ENCODE results near the gene EPHA10.
"Not testable (repeated sequence)": the region's sequence is repeated elsewhere in the genome, so short reads cannot be mapped to it uniquely, and the experiment has no call there.

Gene EPHA10

DNA sequence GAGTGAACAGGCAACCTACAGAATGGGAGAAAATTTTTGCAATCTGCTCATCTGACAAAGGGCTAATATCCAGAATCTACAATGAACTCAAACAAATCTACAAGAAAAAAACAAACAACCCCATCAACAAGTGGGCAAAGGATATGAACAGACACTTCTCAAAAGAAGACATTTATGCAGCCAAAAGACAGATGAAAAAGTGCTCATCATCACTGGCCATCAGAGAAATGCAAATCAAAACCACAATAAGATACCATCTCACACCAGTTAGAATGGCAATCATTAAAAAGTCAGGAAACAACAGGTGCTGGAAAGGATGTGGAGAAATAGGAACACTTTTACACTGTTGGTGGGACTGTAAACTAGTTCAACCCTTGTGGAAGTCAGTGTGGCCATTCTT lies 6.5 kb upstream of the EPHA10 start:
- not testable (repeated sequence) for DNase-seq (ENCODE audit: low spot score)

- no peak for DNase-seq (ENCODE audit: low spot score)
Measured at GRCh38 chr1:37767488-37767887, 2.6 kb upstream of the EPHA10 start.

GRCh38 chr1:37765916-37766664 lies 1.2 kb upstream of the EPHA10 start:
- no peak for DNase-seq (ENCODE audit: low spot score)

DNA sequence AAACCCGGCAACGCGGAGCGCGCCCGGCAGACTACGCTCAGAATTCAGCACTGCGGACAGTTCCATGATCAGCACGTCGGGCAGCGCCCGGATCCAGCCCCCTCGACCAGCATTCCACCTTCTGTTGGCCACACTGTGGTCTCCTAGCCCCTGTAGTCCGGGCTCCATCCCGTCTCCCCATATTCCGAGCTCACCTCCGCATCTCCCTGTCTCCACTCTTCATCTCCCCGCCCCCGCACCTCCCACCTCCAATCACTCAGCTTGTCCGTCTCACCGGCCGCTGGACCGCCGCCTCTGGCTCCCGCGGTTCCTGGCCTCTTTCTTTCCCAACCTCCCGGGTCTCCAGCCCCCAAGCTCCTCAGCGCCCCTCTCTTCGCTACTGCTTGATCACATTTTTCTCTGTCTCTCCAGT lies 500 bp downstream of the EPHA10 start:
- DNase-seq (ENCODE audit: low spot score): peak; percentile 82

DNA sequence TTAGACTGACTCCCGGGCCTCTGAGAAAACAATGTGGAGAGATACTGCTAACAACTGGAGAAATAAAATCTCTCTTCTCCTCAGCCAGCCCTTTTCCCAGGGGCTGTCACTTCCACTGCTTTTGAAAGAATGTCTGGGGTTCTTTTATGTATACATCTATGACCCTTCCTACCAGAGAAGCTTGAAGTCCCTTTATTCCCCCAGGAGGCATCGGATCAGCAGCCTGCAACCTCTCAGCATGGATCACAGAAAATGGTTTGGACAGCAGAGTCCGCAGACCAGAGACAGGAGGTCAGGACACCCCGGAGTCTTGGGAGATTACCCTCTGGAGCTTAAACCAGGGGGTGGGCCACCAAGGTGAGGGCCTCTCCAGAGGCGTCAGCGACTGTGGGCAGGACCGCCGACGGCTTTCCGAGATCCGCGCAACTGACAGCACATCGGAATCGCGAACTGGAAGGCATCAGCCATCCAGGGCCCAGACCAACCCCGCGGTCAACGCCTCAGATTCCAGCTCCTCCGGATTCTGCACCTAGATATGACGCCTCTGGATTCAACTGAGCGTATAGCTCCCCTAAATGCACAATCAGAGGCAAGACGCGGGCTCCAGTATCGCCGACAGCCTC lies 1.0 kb downstream of the EPHA10 start:
- no peak for DNase-seq (ENCODE audit: low spot score)

GRCh38 chr1:37762516-37762915 lies 2.4 kb downstream of the EPHA10 start:
- no peak for DNase-seq (ENCODE audit: low spot score)

DNA sequence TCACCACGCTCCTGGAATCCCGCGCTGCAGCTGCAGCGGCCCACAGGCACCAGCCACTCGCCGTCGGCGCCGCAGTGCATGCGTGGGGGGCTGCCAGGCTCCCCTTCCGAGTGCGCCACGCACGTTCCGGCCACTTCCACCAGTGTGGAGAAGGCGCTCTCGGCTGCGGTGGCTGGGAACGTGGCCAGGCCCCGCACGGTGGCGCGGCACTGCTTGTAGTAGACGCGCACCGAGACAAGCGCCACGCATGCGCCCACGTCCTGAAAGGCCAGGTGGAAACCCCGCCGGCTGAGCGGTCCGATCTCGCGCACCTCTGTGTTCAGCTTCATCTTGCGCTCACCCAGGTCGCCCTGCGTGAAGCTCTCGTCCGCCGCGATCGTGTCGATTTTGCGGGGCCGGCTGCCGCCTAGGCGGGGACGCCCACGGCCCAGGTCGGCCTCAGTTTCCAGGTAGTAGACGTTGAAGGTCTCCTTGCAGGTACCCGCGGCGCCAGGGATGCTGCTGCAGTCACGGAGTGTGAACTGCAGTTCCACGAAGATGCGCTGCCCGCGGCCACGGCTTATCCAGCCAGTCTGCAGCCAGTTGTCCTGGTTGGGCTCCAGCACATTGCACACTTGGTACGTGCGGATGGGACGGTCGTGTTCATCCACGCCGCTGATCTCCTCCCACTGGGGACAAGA lies 3.4 kb downstream of the EPHA10 start:
- DNase-seq (ENCODE audit: low spot score): no peak

- DNase-seq (ENCODE audit: low spot score): no peak
Measured at GRCh38 chr1:37759451-37759850, 5.5 kb downstream of the EPHA10 start.

DNA sequence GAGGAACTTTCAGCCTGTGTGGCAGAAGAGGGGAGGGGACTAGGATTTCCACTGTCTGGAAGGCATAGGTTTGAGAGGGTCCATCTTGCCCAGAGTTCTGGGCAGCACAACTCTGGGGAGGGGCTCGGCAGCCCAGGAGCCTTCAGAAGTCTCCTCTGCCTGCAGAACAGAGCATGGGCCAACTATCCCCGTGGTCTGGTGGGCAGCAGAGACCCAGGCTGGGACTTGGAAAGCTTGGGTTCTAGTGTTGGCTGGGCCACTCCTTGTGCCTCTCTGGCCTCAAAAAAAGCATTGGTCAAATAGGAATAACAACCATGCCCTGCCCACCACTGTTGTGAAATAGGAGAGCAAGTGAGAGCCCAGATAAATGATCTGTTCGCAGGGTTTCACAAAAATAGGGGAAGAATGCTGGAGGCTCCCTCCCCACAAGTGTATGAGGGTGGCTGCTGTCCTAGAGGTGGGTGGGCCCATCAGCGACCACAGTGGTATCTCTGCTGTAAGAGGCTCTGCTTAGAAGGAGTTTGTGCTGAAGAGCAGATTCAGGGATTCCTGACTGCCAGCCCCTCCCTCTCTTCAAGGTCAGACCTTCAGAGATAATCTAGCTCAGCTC lies 8.9 kb downstream of the EPHA10 start:
- no peak for DNase-seq (ENCODE audit: low spot score)

DNA sequence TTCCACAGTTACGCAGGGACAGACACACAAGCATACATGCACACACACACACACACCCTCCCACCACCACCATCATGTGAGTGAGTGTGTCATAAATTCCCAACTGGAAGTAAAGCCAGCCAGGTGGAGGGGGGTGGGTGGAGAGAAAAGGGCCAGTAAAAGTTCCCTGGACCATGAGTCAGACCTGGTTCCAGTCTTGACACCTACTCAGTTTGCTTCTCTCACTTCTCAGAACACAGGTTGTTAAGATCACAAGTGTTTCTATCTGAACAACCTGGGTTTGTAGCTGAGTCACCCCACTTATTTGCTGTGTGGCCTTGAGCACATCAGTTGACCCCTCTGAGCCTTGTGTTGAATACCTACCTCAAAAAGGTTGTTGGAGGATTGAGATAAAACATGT lies 9.6 kb downstream of the EPHA10 start:
- no peak for DNase-seq (ENCODE audit: low spot score)

- DNase-seq (ENCODE audit: low spot score): no peak
Measured at GRCh38 chr1:37753473-37754321, 11.2 kb downstream of the EPHA10 start.

DNA sequence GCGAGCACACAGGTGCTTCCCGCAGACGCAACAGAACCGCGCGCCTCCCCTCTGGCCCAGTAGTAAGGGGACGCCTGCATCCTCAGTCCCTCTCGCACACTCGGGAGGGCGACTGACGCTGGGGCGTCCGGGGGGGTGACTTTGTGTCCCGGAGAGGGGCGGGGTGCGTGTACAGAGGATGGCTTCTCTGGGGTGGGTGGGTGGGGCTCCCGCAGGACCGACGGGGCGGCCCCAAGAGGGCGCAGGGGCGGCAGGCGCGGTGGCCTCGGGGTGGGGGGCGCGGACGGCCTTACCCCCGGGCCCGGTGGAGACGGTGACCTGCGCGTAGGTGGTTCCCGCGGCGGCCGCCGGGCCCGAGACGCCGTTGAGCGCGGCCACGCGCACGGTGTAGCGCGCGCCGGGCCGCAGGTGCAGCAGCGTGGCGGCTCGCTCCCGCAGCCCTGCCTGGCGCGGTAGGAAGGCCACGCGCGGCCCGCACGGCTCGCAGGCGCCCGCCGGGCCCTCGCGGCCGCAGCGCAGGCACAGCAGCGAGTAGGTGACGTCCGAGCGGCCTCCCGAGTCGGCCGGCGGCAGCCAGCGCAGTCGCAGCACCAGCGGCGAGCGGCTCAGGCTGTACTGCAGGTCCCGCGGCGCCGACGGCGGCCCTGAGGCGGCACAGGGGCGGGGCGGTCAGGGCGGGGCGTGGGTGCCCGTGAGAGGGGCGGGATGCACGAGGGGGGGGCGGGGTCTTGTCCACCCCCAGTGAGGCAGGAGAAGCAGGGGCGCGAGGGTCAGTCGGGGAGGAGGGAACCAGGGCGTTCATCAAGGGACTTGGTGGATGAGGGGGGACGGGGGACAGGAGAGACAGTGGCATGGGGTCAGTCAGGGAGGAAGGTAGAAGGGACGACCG lies 12.1 kb downstream of the EPHA10 start:
- DNase-seq (ENCODE audit: low spot score): peak; percentile 70

- DNase-seq (ENCODE audit: low spot score): no peak
Measured at GRCh38 chr1:37752213-37752582, 12.7 kb downstream of the EPHA10 start.

GRCh38 chr1:37748565-37748964 lies 16.4 kb downstream of the EPHA10 start:
- no peak for DNase-seq (ENCODE audit: low spot score)

DNA sequence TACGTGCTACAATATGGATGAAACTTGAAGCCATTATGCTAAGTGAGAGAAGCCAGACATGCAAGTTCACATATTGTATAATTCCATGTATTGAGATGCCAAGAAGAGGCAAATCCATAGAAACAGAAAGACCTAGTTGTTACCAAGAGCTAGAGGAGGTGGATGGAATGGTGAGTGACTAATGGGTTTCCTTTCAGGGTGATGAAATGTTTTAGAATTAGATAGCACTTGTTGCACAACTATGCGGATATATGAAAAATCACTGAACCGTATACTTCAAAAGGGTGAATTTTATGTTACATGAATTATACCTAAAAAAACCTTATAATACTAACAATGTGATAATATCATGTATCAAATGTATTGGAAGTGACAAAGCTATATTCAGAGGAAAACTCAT lies 18.1 kb downstream of the EPHA10 start:
- DNase-seq (ENCODE audit: low spot score): no peak

GRCh38 chr1:37741662-37742061 lies 23.3 kb downstream of the EPHA10 start:
- DNase-seq (ENCODE audit: low spot score): no peak

- DNase-seq (ENCODE audit: low spot score): no peak
Measured at GRCh38 chr1:37741130-37741529, 23.8 kb downstream of the EPHA10 start.

- no peak for DNase-seq (ENCODE audit: low spot score)
Measured at GRCh38 chr1:37739222-37739621, 25.7 kb downstream of the EPHA10 start.

DNA sequence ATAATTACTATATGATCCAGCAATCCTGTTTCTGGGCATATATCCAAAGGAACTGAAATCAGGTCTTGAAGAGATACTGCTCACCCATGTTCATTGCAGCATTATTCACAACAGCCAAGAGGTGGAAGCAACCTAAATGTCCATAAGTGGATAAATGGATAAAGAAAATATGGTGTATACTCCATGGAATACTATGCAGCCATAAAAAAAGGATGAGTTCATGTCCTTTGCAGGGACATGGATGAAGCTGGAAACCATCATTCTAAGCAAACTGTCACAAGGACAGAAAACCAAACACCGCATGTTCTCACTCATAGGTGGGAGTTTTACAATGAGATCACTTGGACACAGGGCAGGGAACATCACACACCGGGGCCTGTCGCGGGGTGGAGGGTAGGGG lies 26.3 kb downstream of the EPHA10 start:
- not testable (repeated sequence) for DNase-seq (ENCODE audit: low spot score)

DNA sequence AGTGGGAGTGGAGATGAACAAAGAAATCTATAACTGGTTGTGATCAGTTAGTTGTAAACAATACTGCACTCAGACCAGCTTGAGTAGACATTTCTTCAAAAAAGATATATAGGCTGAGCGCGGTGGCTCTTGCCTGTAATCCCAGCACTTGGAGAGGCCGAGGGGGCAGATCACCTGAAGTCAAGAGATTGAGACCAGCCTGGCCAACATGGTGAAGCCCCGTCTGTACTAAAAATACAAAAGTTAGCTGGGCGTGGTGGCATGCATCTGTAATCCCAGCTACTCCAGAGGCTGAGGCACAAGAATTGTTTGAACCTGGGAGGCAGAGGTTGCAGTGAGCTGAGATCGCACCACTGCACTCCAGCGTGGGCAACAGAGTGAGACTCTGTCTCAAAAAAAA lies 26.9 kb downstream of the EPHA10 start:
- DNase-seq (ENCODE audit: low spot score): not testable (repeated sequence)
